Psoas muscle (tissue), 8 donors: ENCODE data around the gene MYL12B. TPM values are rescaled to one million over a fixed set of nuclear protein-coding genes. Genes with fewer than 3 reads are reported as not detected.

ENCODE experiments used
- ATAC-seq, 4 donors: fragments of 200-7000 bp; cut with Tn5 transposase; one replicate each; pipeline ENCODE4 v1.9.1; 2020; ENCODE audit warnings: moderate library complexity in 3 of 4, mild to moderate bottlenecking in 2 of 4
- DNase-seq, 2 donors: peaks; one replicate each; pipeline ENCODE4 v3.0.0-alpha.2; 2020
- H3K27ac ChIP-seq: fragments of 200-600 bp; one replicate; pipeline ENCODE4 v1.8.0; 2022
- H3K27me3 ChIP-seq, 3 donors: fragments of 200-600 bp in 1 of 3; one replicate each; pipeline versions ENCODE4 v1.6.1 to v1.8.0; 2013 to 2022; ENCODE audit warnings: low read length in 2 of 3, mild to moderate bottlenecking in 2 of 3, moderate library complexity in 1 of 3; ENCODE audit not compliant: insufficient read depth in 3 of 3
- H3K36me3 ChIP-seq, 2 donors: fragments of 200-600 bp in 1 of 2; one replicate each; pipeline versions ENCODE4 v1.6.1 to v1.8.0; 2013 to 2022; ENCODE audit warnings: low read depth in 1 of 2, mild to moderate bottlenecking in 1 of 2, moderate library complexity in 1 of 2; ENCODE audit not compliant: insufficient read depth in 1 of 2
- H3K4me1 ChIP-seq: fragments of 200-600 bp; one replicate; pipeline ENCODE4 v1.8.0; 2022
- H3K4me3 ChIP-seq: fragments of 200-600 bp; one replicate; pipeline ENCODE4 v1.8.0; 2022; ENCODE audit warnings: mild to moderate bottlenecking
- H3K9me3 ChIP-seq: fragments of 200-600 bp; one replicate; pipeline ENCODE4 v1.8.0; 2022
- CTCF ChIP-seq: fragments of 200-600 bp; IDR thresholded peaks from one replicate; pipeline ENCODE4 v1.8.0; 2022; ENCODE audit warnings: antibody characterized with exemption
- WGBS, 3 donors: extraction: QIAGEN DNeasy Blood & Tissue Kit; methylation state at CpG; one replicate each; pipeline versions ENCODE4 v1.1.6 to v1.1.7; 2013; 5-methylcytosine and 5-hydroxymethylcytosine counted together
- intact Hi-C, 2 donors: fragments of 100-400 bp; cut with DNase I; formaldehyde crosslinking; loops; one replicate each; pipeline versions ENCODE4 v1.11.0 to v1.14.2; 2022
- polyA plus RNA-seq, 3 donors: library from polyadenylated mRNA; stranded (reverse); fragments of 200-250 nt; gene quantifications; one replicate each; pipeline ENCODE4 v1.2.3, GENCODE V29; 2013
- total RNA-seq, 4 donors: library from RNA; stranded (reverse); fragmentation: NEBNext Ultra II Directional in 2 of 4; extraction: Animal tissue kit (Norgen Biotek cat#: 25700) in 2 of 4; gene quantifications; one replicate each; pipeline versions ENCODE4 v1.2.1 to v1.2.4, GENCODE V29; 2021 to 2023
- donor health status: healthy with polysubstance abuse.
- donor health status: DM: no; HTN: no; CAD: no; lungs with moderate emphysema.
- donor health status: Bipolar disorder and iron deficiency.
- donor health status: healthy.
- donor health status: DM: yes; HTN: yes; CAD: no.
- donor health status: DM: no; HTN: no; CAD: no.
- donor health status: DM: no; HTN: no; CAD: no.
- donor health status: DM: yes; HTN: yes; CAD: no.

Gene MYL12B
- total and polyA plus RNA-seq, 7 donors = 163 to 243 (median 193) TPM

GRCh38 chr18:3216987-3217386, 44.9 kb upstream of the MYL12B start:
- Histone ChIP-seq H3K9me3 (no peaks in the 10 kb centered on the region), H3K36me3 (peaks cover 0 to 20% of the 10 kb centered on the region in 2 donors), H3K27me3 (no peaks in the 10 kb centered on the region), H3K4me3 (peak overlapping the region; percentile 79), H3K4me1 (peaks cover 47% of the 10 kb centered on the region), H3K27ac (peak overlapping the region; percentile 95)
- ATAC-seq = no peak
- intact Hi-C loops = loop anchor here in 1 of 2 donors (5.0 kb wide), 1 partner anchor 35 kb away; no protein-coding TSS in a partner anchor
- no peak for DNase-seq
- 50 to 56% (median 54%) methylated on average over 5 of the region's 5 CpGs for WGBS, 3 donors
- no peak for TF ChIP-seq CTCF

GRCh38 chr18:3217948-3218647, 43.8 kb upstream of the MYL12B start:
- 10 to 23% (median 17%) methylated on average over 3 of the region's 3 CpGs for WGBS, 3 donors
- Histone ChIP-seq H3K27me3 (no peaks in the 10 kb centered on the region), H3K9me3 (no peaks in the 10 kb centered on the region), H3K27ac (peak overlapping the region; percentile 95), H3K4me1 (peaks cover 39% of the 10 kb centered on the region), H3K4me3 (peak overlapping the region; percentile 79), H3K36me3 (peaks cover 0 to 20% of the 10 kb centered on the region in 2 donors)
- intact Hi-C loops = loop anchor here in 1 of 2 donors (2.0 to 5.0 kb wide), 2 partner anchors 29 to 36 kb away; partner anchors contain the start of gene MYL12A
- DNase-seq = no peak
- ATAC-seq = peak; percentile 66 to 70 (median 70)
- TF ChIP-seq CTCF = no peak

GRCh38 chr18:3218819-3219218, 43.1 kb upstream of the MYL12B start:
- Histone ChIP-seq H3K4me1 (peaks cover 39% of the 10 kb centered on the region), H3K4me3 (peak overlapping the region; percentile 79), H3K27ac (peak overlapping the region; percentile 95), H3K27me3 (no peaks in the 10 kb centered on the region), H3K9me3 (no peaks in the 10 kb centered on the region), H3K36me3 (peaks cover 0 to 20% of the 10 kb centered on the region in 2 donors)
- DNase-seq = no peak
- peak in 3 of 4 donors; percentile 46 to 66 (median 51) for ATAC-seq
- intact Hi-C loops = loop anchor here in 1 of 2 donors (2.0 to 5.0 kb wide), 2 partner anchors 28 to 37 kb away; partner anchors contain the start of gene MYL12A
- TF ChIP-seq CTCF = no peak
- 11 to 25% (median 23%) methylated on average over 2 of the region's 2 CpGs for WGBS, 3 donors

- Histone ChIP-seq H3K27ac (peak overlapping the region; percentile 95), H3K4me1 (peaks cover 34% of the 10 kb centered on the region), H3K4me3 (peak overlapping the region; percentile 79), H3K27me3 (no peaks in the 10 kb centered on the region), H3K36me3 (peaks cover 0 to 16% of the 10 kb centered on the region in 2 donors), H3K9me3 (no peaks in the 10 kb centered on the region)
- no peak for TF ChIP-seq CTCF
- intact Hi-C loops = loop anchor here in 1 of 2 donors (2.0 to 5.0 kb wide), 2 partner anchors 28 to 37 kb away; partner anchors contain the start of gene MYL12A
- peak in 3 of 4 donors; percentile 21 to 28 (median 27) for ATAC-seq
- no peak for DNase-seq
- 16 to 35% (median 20%) methylated on average over 8 of the region's 8 CpGs for WGBS, 3 donors
Measured at GRCh38 chr18:3219241-3219630, 42.7 kb upstream of the MYL12B start.
